Measurements from ENCODE around the gene SKP2. TPM values are rescaled to one million over a fixed set of nuclear protein-coding genes. Genes with fewer than 3 reads are reported as not detected.
"Not testable (repeated sequence)": the region's sequence is repeated elsewhere in the genome, so short reads cannot be mapped to it uniquely, and the experiment has no call there.

SKP2 gene
- total RNA-seq, 2 donors from 2014 or later: 3.7 to 5.0 TPM

- Histone ChIP-seq H3K27me3 (no peaks in the 10 kb centered on the region), H3K4me1 (peaks cover 0 to 11% of the 10 kb centered on the region in 2 donors), H3K36me3 (peaks cover 52% of the 10 kb centered on the region), H3K4me3 (no peak overlapping the region), H3K27ac (no peak overlapping the region), H3K9me3 (no peaks in the 10 kb centered on the region)
- TF ChIP-seq CTCF (IDR thresholded peaks at IDR 0.05): no peak
- DNase-seq (ENCODE audit: low spot score): no peak
Measured at GRCh38 chr5:36198281-36198680, 46.4 kb downstream of the SKP2 start.

GRCh38 chr5:36198783-36199182 is 46.9 kb downstream of the SKP2 start:
- not testable (repeated sequence) for H3K27me3 ChIP-seq; H3K27ac ChIP-seq; DNase-seq (ENCODE audit: low spot score); H3K9me3 ChIP-seq; H3K4me3 ChIP-seq
- Histone ChIP-seq H3K4me1 (peaks cover 0 to 16% of the 10 kb centered on the region in 2 donors), H3K36me3 (peaks cover 50% of the 10 kb centered on the region)

GRCh38 chr5:36199620-36200019 is 47.7 kb downstream of the SKP2 start:
- H3K4me1 ChIP-seq: peaks cover 0 to 21% of the 10 kb centered on the region in 2 donors
- no peaks in the 10 kb centered on the region for H3K27me3 ChIP-seq
- DNase-seq (ENCODE audit: low spot score): no peak
- no peak for TF ChIP-seq CTCF (IDR thresholded peaks at IDR 0.05)
- no peaks in the 10 kb centered on the region for H3K9me3 ChIP-seq
- H3K4me3 ChIP-seq: no peak overlapping the region
- H3K27ac ChIP-seq: no peak overlapping the region
- peaks cover 45% of the 10 kb centered on the region for H3K36me3 ChIP-seq

GRCh38 chr5:36200513-36200912 is 48.6 kb downstream of the SKP2 start:
- DNase-seq (ENCODE audit: low spot score): no peak
- Histone ChIP-seq H3K4me3 (no peak overlapping the region), H3K27me3 (no peaks in the 10 kb centered on the region), H3K36me3 (peaks cover 37% of the 10 kb centered on the region), H3K27ac (no peak overlapping the region), H3K4me1 (peaks cover 0 to 21% of the 10 kb centered on the region in 2 donors), H3K9me3 (no peaks in the 10 kb centered on the region)
- TF ChIP-seq CTCF (IDR thresholded peaks at IDR 0.05): no peak

- no peak for TF ChIP-seq CTCF (IDR thresholded peaks at IDR 0.05)
- Histone ChIP-seq H3K4me3 (no peak overlapping the region), H3K9me3 (no peaks in the 10 kb centered on the region), H3K4me1 (peaks cover 0 to 21% of the 10 kb centered on the region in 2 donors), H3K27me3 (no peaks in the 10 kb centered on the region), H3K36me3 (peaks cover 28% of the 10 kb centered on the region), H3K27ac (peak overlapping the region in 1 of 2 donors; percentile 15)
- no peak for DNase-seq (ENCODE audit: low spot score)
Measured at GRCh38 chr5:36202521-36202961, 50.6 kb downstream of the SKP2 start.

- H3K9me3 ChIP-seq: no peaks in the 10 kb centered on the region
- H3K4me1 ChIP-seq: peaks cover 0 to 21% of the 10 kb centered on the region in 2 donors
- no peak overlapping the region for H3K27ac ChIP-seq
- no peak overlapping the region for H3K4me3 ChIP-seq
- no peak for TF ChIP-seq CTCF (IDR thresholded peaks at IDR 0.05)
- peaks cover 23% of the 10 kb centered on the region for H3K36me3 ChIP-seq
- DNase-seq (ENCODE audit: low spot score): no peak
- no peaks in the 10 kb centered on the region for H3K27me3 ChIP-seq
Measured at GRCh38 chr5:36205329-36205728, 53.4 kb downstream of the SKP2 start.

Measured in right atrium auricular region (tissue), 2 donors.